ENCODE results near the gene JOSD1.

DNA sequence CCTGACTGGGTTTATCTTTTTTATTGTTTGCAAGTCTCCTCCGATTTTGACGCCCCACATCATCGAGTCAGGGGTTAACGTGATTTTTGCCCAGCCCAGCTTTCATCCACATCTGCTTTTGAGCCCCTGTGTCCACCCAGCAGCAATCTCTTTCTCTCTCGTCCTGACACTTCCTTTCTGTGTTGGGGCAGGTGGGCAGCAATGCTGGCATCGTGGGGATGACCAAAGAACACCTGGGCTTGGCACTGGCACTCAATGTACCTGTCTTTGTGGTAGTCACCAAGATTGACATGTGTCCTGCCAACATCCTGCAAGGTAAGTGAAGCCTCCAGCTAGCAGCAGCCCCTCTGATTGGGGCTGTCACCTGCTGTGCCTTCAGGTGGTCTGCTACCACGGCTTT is 20.8 kb upstream of the JOSD1 start:
- no peak for TF ChIP-seq POLR2A (IDR thresholded peaks at IDR 0.05)
- no peak for TF ChIP-seq CTCF (IDR thresholded peaks at IDR 0.05)
